B cell (primary cell): Measurements from ENCODE around the gene MYCL. TPM values are rescaled to one million over a fixed set of nuclear protein-coding genes. Genes with fewer than 3 reads are reported as not detected.

Experiments
- ATAC-seq: fragments of 200-7000 bp; cut with Tn5 transposase; one replicate; pipeline ENCODE4 v1.10.0; 2021; ENCODE audit warnings: low read depth, mild to moderate bottlenecking, moderate number of reproducible peaks, moderate library complexity
- CTCF ChIA-PET: fragments of 350-600 bp; sonication (Branson Sonifier 250); formaldehyde crosslinking; loops from one replicate; lab custom pipeline; 2021; ENCODE audit warnings: antibody characterized with exemption, inconsistent platforms; lab: Charles Lee
- POLR2A ChIA-PET: fragments of 350-600 bp; sonication (Branson Sonifier 250); formaldehyde crosslinking; loops from one replicate; lab custom pipeline; 2021; ENCODE audit warnings: antibody characterized with exemption; lab: Charles Lee
- DNase-seq: peaks from one replicate; pipeline ENCODE4 v3.0.0; 2013
- H2AFZ ChIP-seq: 2 replicates; pipeline ENCODE4 v1.6.1; 2012; ENCODE audit warnings: mild to moderate bottlenecking, low read depth, low read length; ENCODE audit not compliant: insufficient read depth, poor library complexity, severe bottlenecking
- H3K27ac ChIP-seq, 2 donors: 1 replicate in 1 of 2; 2 replicates in 1 of 2; pipeline ENCODE4 v1.5.1; 2012 to 2013; ENCODE audit warnings: low read length in 2 of 2, mild to moderate bottlenecking in 2 of 2, moderate library complexity in 1 of 2
- H3K27me3 ChIP-seq, 4 experiments: fragments of 200-600 bp in 1 of 4; sonication (generic) in 1 of 4; replicated peaks in 1 of 4; 1 replicate in 2 of 4; 2 replicates in 2 of 4; pipeline versions ENCODE4 v1.6.1 to v1.7.0; 2013 to 2016; ENCODE audit warnings: low read length in 3 of 4, mild to moderate bottlenecking in 2 of 4, mixed read lengths in 1 of 4, moderate library complexity in 1 of 4; ENCODE audit not compliant: insufficient read depth in 4 of 4, control insufficient read depth in 3 of 4; ENCODE audit errors: control extremely low read depth in 1 of 4
- H3K36me3 ChIP-seq, 2 experiments: replicated peaks in 1 of 2; 1 replicate in 1 of 2; 2 replicates in 1 of 2; pipeline versions ENCODE4 v1.6.1 to v1.7.1; 2013; ENCODE audit warnings: low read length in 1 of 2; ENCODE audit not compliant: insufficient read depth in 2 of 2, control insufficient read depth in 1 of 2; ENCODE audit errors: control extremely low read depth in 1 of 2, extremely low read depth in 1 of 2
- H3K4me1 ChIP-seq, 2 donors: fragments of 200-600 bp in 1 of 2; sonication (generic) in 1 of 2; 1 replicate in 1 of 2; 2 replicates in 1 of 2; pipeline versions ENCODE4 v1.5.1 to v1.6.1; 2013 to 2017; ENCODE audit warnings: low read length in 2 of 2; ENCODE audit not compliant: control insufficient read depth in 2 of 2, insufficient read depth in 2 of 2
- H3K4me2 ChIP-seq: replicated peaks from 2 replicates; pipeline ENCODE3; 2012; ENCODE audit warnings: mild to moderate bottlenecking, low read depth, low read length; ENCODE audit not compliant: poor library complexity, severe bottlenecking
- H3K4me3 ChIP-seq, 5 experiments: fragments of 200-600 bp in 1 of 5; sonication (generic) in 1 of 5; 1 replicate in 3 of 5; 2 replicates in 2 of 5; pipeline versions ENCODE4 v1.5.1 to v1.7.0; 2011 to 2016; ENCODE audit warnings: low read length in 4 of 5, mild to moderate bottlenecking in 4 of 5, low read depth in 2 of 5, control low read depth in 1 of 5, moderate library complexity in 1 of 5; ENCODE audit not compliant: insufficient read depth in 1 of 5; ENCODE audit errors: control extremely low read depth in 1 of 5, extremely low read depth in 1 of 5
- H3K79me2 ChIP-seq: fragments of 200-600 bp; sonication (generic); one replicate; pipeline ENCODE4 v1.6.0; 2016; ENCODE audit warnings: low read length; ENCODE audit not compliant: control insufficient read depth, insufficient read depth
- H3K9ac ChIP-seq: fragments of 200-600 bp; sonication (generic); 2 replicates; pipeline ENCODE4 v1.6.1; 2017; ENCODE audit warnings: mild to moderate bottlenecking, low read length, moderate library complexity
- H3K9me3 ChIP-seq, 3 donors: one replicate each; pipeline versions ENCODE4 v1.6.1 to v1.7.1; 2013; ENCODE audit warnings: low read length in 2 of 3; ENCODE audit not compliant: control insufficient read depth in 2 of 3, insufficient read depth in 1 of 3; ENCODE audit errors: control extremely low read depth in 1 of 3
- H4K20me1 ChIP-seq: 2 replicates; pipeline ENCODE4 v1.6.0; 2012; ENCODE audit warnings: mild to moderate bottlenecking, low read length; ENCODE audit not compliant: insufficient read depth, control insufficient read depth, poor library complexity, severe bottlenecking
- H3K27ac Mint-ChIP-seq: one replicate; pipeline ENCODE4 v1.8.0; 2021; ENCODE audit warnings: mixed read lengths
- H3K27me3 Mint-ChIP-seq: one replicate; pipeline ENCODE4 v1.8.0; 2021; ENCODE audit warnings: mixed read lengths
- H3K4me1 Mint-ChIP-seq: one replicate; pipeline ENCODE4 v1.8.0; 2021; ENCODE audit warnings: mixed read lengths
- H3K4me3 Mint-ChIP-seq: one replicate; pipeline ENCODE4 v1.8.0; 2021; ENCODE audit warnings: mixed read lengths
- H3K9me3 Mint-ChIP-seq: one replicate; pipeline ENCODE4 v1.8.0; 2022; ENCODE audit warnings: mixed read lengths; ENCODE audit not compliant: insufficient read depth
- EZH2 ChIP-seq: IDR thresholded peaks from 2 replicates; pipeline ENCODE4 v1.6.1; 2012; ENCODE audit warnings: borderline replicate concordance, low read depth, mild to moderate bottlenecking, moderate library complexity, low read length; ENCODE audit not compliant: insufficient read depth, poor library complexity, severe bottlenecking
- WGBS: methylation state at CpG from one replicate; pipeline ENCODE4 v1.1.5; 2013; ENCODE audit warnings: missing lambda C conversion rate; ENCODE audit not compliant: insufficient coverage; 5-methylcytosine and 5-hydroxymethylcytosine counted together
- intact Hi-C: fragments of 100-400 bp; cut with micrococcal nuclease; formaldehyde crosslinking; loops from one replicate; pipeline ENCODE4 v1.10.0; 2022
- polyA plus RNA-seq: library from polyadenylated mRNA; depleted of rRNA; stranded (reverse); fragments of >200 nt; gene quantifications from 2 replicates; pipeline ENCODE4 v1.2.3, GENCODE V29; 2012
- total RNA-seq, 2 donors: library from RNA; stranded (reverse); fragments of 120-200 nt in 1 of 2; gene quantifications; 1 replicate in 1 of 2; 2 replicates in 1 of 2; pipeline versions ENCODE4 v1.2.3 to v1.2.4, GENCODE V29; 2013 to 2022
- TF ChIP-seq, protein P1 (sequence below): fragments of 200-600 bp; IDR thresholded peaks from one replicate; pipeline ENCODE4 v1.8.0; 2022; ENCODE audit warnings: antibody characterized with exemption, mild to moderate bottlenecking

The MYCL gene
- total and polyA plus RNA-seq, 2 donors (not counting 1 experiment from before 2014, with no cell fraction given), result 0.03 to 0.62 TPM

DNA sequence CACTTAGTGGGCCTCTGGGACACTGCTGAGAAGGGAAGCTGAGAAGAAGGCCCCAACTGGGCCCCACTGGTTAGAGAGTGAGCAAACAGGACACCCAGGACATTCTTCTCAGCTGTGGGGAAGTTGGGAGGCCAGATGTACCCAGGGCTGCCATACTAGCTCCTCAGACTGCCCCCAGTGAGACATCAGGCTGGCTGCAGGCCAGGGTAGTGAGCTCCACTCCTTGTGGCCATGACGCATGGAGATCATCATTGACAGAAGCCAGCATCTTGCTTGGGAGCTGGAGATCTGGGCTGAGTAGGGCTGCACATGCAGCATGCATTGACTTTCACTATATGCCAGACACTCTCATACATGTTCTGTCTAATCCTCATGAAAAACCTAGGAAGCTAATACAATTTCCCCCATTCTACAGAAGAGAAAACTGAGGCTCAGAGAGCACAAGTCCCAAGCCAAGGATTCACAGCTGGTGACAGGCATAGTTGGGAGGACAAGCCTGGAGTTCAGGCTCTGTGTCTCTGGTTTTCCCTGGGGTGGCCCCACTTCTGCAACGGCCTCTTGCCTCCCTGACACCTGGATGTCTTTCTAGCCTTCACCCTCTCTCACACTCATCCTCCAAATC lies 24.1 kb upstream of the MYCL start:
- POLR2A ChIA-PET, result no interaction called here
- peak overlapping the region; percentile 30 for H2AFZ ChIP-seq
- no peak for DNase-seq

DNA sequence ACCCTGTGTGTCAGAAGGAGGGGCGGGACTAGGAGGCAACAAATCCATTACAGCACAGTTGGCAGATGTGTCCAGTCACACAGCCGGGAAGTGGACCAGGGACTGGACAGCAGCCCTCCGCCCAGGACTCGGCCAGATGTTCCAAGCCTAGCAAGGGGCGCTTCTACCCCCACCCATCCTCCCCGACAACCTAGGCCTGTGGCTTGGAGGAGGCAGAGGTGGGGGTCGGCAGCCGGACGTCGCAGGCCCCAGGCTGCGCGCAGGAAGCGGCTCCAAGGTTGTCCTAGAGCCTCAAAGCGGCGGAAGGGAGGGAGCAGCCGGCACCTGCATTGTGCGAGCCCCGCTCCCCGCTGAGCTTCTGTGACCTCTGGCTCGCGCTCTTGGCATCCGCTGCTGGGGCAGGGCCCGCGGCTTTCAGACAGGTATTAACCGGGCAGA lies 20.6 kb upstream of the MYCL start:
- ATAC-seq (no peak), DNase-seq (no peak)
- Histone ChIP-seq H3K4me2 (no peak overlapping the region), H3K4me3 (no peak overlapping the region), H3K27ac (no peak overlapping the region), H3K4me1 (peaks cover 6 to 17% of the 10 kb centered on the region in 2 donors), H3K36me3 (no peaks in the 10 kb centered on the region), H3K9me3 (no peaks in the 10 kb centered on the region), H3K27me3 (no peaks in the 10 kb centered on the region), H4K20me1 (no peaks in the 10 kb centered on the region), H2AFZ (no peak overlapping the region), H3K9ac (no peak overlapping the region), H3K79me2 (no peaks in the 10 kb centered on the region)
- TF ChIP-seq, protein P1, sequence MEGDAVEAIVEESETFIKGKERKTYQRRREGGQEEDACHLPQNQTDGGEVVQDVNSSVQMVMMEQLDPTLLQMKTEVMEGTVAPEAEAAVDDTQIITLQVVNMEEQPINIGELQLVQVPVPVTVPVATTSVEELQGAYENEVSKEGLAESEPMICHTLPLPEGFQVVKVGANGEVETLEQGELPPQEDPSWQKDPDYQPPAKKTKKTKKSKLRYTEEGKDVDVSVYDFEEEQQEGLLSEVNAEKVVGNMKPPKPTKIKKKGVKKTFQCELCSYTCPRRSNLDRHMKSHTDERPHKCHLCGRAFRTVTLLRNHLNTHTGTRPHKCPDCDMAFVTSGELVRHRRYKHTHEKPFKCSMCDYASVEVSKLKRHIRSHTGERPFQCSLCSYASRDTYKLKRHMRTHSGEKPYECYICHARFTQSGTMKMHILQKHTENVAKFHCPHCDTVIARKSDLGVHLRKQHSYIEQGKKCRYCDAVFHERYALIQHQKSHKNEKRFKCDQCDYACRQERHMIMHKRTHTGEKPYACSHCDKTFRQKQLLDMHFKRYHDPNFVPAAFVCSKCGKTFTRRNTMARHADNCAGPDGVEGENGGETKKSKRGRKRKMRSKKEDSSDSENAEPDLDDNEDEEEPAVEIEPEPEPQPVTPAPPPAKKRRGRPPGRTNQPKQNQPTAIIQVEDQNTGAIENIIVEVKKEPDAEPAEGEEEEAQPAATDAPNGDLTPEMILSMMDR, result no peak
- TF ChIP-seq EZH2, result no peak
- Mint-ChIP-seq H3K4me1 (no peaks in the 10 kb centered on the region), H3K27me3 (peaks cover 8% of the 10 kb centered on the region), H3K27ac (no peak overlapping the region), H3K9me3 (no peaks in the 10 kb centered on the region), H3K4me3 (no peak overlapping the region)
- intact Hi-C loops, result no loop called here
- 85% methylated on average over 20 of the region's 25 CpGs for WGBS
- ChIA-PET CTCF (interaction anchor here (1.0 to 13.5 kb wide), 3 partner anchors 52 to 110 kb away, joined by 3 to 334 read pairs (median 161); no protein-coding TSS in a partner anchor), POLR2A (no interaction called here)

More for the DNA sequence above, 24.1 kb upstream of the MYCL start:
- no peak for TF ChIP-seq EZH2
- no peaks in the 10 kb centered on the region for H3K79me2 ChIP-seq
- H3K9ac ChIP-seq, result no peak overlapping the region
- H3K4me3 ChIP-seq, result no peak overlapping the region
- H3K27me3 ChIP-seq, result no peaks in the 10 kb centered on the region
- Mint-ChIP-seq H3K27me3 (peaks cover 6% of the 10 kb centered on the region), H3K27ac (no peak overlapping the region), H3K9me3 (no peaks in the 10 kb centered on the region), H3K4me3 (no peak overlapping the region), H3K4me1 (no peaks in the 10 kb centered on the region)
- H3K27ac ChIP-seq, result no peak overlapping the region
- 78% methylated on average over 2 of the region's 2 CpGs for WGBS
- CTCF ChIA-PET, result interaction anchor here (1.6 to 13.5 kb wide), 4 partner anchors 11 to 106 kb away, joined by 4 to 334 read pairs (median 6); partner anchors contain the start of gene MYCL
- H3K9me3 ChIP-seq, result no peaks in the 10 kb centered on the region
- peaks cover 6 to 13% of the 10 kb centered on the region in 2 donors for H3K4me1 ChIP-seq
- no peak for ATAC-seq
- H4K20me1 ChIP-seq, result no peaks in the 10 kb centered on the region
- no peaks in the 10 kb centered on the region for H3K36me3 ChIP-seq
- intact Hi-C loops, result no loop called here
- peak overlapping the region; percentile 3 for H3K4me2 ChIP-seq
